Measurements from ENCODE around the gene U2AF1. TPM values are rescaled to one million over a fixed set of nuclear protein-coding genes. Genes with fewer than 3 reads are reported as not detected.
"Not testable (repeated sequence)": the region's sequence is repeated elsewhere in the genome, so short reads cannot be mapped to it uniquely, and the experiment has no call there.

U2AF1 gene
- total RNA-seq, 1 experiment from 2014 or later, result 51.9 TPM

DNA sequence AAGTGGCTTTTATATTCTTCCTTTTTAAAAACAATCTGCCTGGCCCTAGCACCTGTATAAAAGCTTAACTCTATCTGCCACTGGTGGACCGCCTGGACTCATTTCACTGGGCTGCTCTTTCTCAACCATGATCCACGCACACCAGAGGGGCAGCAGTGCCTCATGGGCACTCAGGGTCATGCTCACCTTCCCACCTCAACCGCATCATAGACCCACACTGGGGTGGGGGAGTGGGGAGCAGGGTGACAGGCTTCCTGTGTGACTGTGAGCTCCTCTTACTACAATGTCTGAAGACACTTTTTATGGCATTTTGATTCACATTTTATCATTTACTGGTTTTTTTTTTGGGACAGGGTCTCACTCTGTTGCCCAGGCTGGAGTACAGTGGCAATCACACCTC lies 16.4 kb downstream of the U2AF1 start:
- not testable (repeated sequence) for H3K79me1 ChIP-seq (ENCODE audit: insufficient read depth, low read depth, low read length, poor library complexity, severe bottlenecking); H2BK12ac ChIP-seq (ENCODE audit: insufficient read length, low read depth, low read length); H4K91ac ChIP-seq (ENCODE audit: insufficient read length, low read depth, low read length); H3K4me1 ChIP-seq (ENCODE audit: insufficient read depth, low read length); H3K9me3 Mint-ChIP-seq; H3K36me3 Mint-ChIP-seq (ENCODE audit: insufficient read depth in 1 of 3, low read depth in 3 of 3); H4K20me1 ChIP-seq (ENCODE audit: control insufficient read depth, insufficient read depth, insufficient read length); H3K4me1 Mint-ChIP-seq; H3K27me3 Mint-ChIP-seq (ENCODE audit: low read depth); H2AK5ac ChIP-seq (ENCODE audit: insufficient read length, low read length); H3K14ac ChIP-seq (ENCODE audit: insufficient read depth, low read length); H3K4me2 ChIP-seq (ENCODE audit: insufficient read depth, insufficient read length, low read length); H3T11ph ChIP-seq (ENCODE audit: low read length); H3K79me2 ChIP-seq (ENCODE audit: insufficient read depth, low read length); H3K18ac ChIP-seq (ENCODE audit: insufficient read length, low read depth, low read length); H2BK120ac ChIP-seq (ENCODE audit: low read depth, low read length, poor library complexity, severe bottlenecking); H2BK5ac ChIP-seq (ENCODE audit: insufficient read length, low read length); H3K27ac ChIP-seq (ENCODE audit: insufficient read length, low read depth, low read length); H3K56ac ChIP-seq (ENCODE audit: insufficient read length, low read depth, low read length); H3K9ac ChIP-seq (ENCODE audit: extremely low read depth, insufficient read length, low read length); DNase-seq; H3K4me3 Mint-ChIP-seq; H3K4ac ChIP-seq (ENCODE audit: low read depth, low read length); H3K9me3 ChIP-seq (ENCODE audit: control insufficient read depth, low read depth, low read length); H3K23ac ChIP-seq (ENCODE audit: insufficient read length, low read depth, low read length); H3K27ac Mint-ChIP-seq; H2BK20ac ChIP-seq (ENCODE audit: low read depth, low read length, poor library complexity, severe bottlenecking); H4K5ac ChIP-seq (ENCODE audit: insufficient read length, low read depth, low read length); H3K27me3 ChIP-seq (ENCODE audit: insufficient read depth, low read length); H2BK15ac ChIP-seq (ENCODE audit: low read depth, low read length); H2AFZ ChIP-seq (ENCODE audit: low read length); H3K23me2 ChIP-seq (ENCODE audit: insufficient read length, low read depth, low read length, poor library complexity, severe bottlenecking); H4K8ac ChIP-seq (replicated peaks; ENCODE audit: insufficient read length, low read depth, low read length)
- no CpG with 5 or more reads among the region's 3 CpGs for WGBS (ENCODE audit: extremely low coverage, insufficient read length, low lambda C conversion rate)

GRCh38 chr21:43089463-43089862 lies 17.9 kb downstream of the U2AF1 start:
- not testable (repeated sequence) for H3K9ac ChIP-seq (ENCODE audit: extremely low read depth, insufficient read length, low read length); H3K9me3 ChIP-seq (ENCODE audit: control insufficient read depth, low read depth, low read length); H3K27ac Mint-ChIP-seq; H4K20me1 ChIP-seq (ENCODE audit: control insufficient read depth, insufficient read depth, insufficient read length); DNase-seq; H3K27me3 ChIP-seq (ENCODE audit: insufficient read depth, low read length); H3K56ac ChIP-seq (ENCODE audit: insufficient read length, low read depth, low read length); H3K27me3 Mint-ChIP-seq (ENCODE audit: low read depth); H4K5ac ChIP-seq (ENCODE audit: insufficient read length, low read depth, low read length); H4K8ac ChIP-seq (replicated peaks; ENCODE audit: insufficient read length, low read depth, low read length); H3K9me3 Mint-ChIP-seq; H3K4me1 ChIP-seq (ENCODE audit: insufficient read depth, low read length); H2BK120ac ChIP-seq (ENCODE audit: low read depth, low read length, poor library complexity, severe bottlenecking); H3K36me3 Mint-ChIP-seq (ENCODE audit: insufficient read depth in 1 of 3, low read depth in 3 of 3); H2BK12ac ChIP-seq (ENCODE audit: insufficient read length, low read depth, low read length); H3K79me2 ChIP-seq (ENCODE audit: insufficient read depth, low read length); H3K4me2 ChIP-seq (ENCODE audit: insufficient read depth, insufficient read length, low read length); H3T11ph ChIP-seq (ENCODE audit: low read length); H2BK15ac ChIP-seq (ENCODE audit: low read depth, low read length); H3K4me3 Mint-ChIP-seq; H2BK20ac ChIP-seq (ENCODE audit: low read depth, low read length, poor library complexity, severe bottlenecking); H2AFZ ChIP-seq (ENCODE audit: low read length); H3K4me1 Mint-ChIP-seq; H3K4ac ChIP-seq (ENCODE audit: low read depth, low read length); H2AK5ac ChIP-seq (ENCODE audit: insufficient read length, low read length); H4K91ac ChIP-seq (ENCODE audit: insufficient read length, low read depth, low read length); H3K27ac ChIP-seq (ENCODE audit: insufficient read length, low read depth, low read length); H3K79me1 ChIP-seq (ENCODE audit: insufficient read depth, low read depth, low read length, poor library complexity, severe bottlenecking); H2BK5ac ChIP-seq (ENCODE audit: insufficient read length, low read length); H3K23ac ChIP-seq (ENCODE audit: insufficient read length, low read depth, low read length); H3K23me2 ChIP-seq (ENCODE audit: insufficient read length, low read depth, low read length, poor library complexity, severe bottlenecking); H3K14ac ChIP-seq (ENCODE audit: insufficient read depth, low read length); H3K18ac ChIP-seq (ENCODE audit: insufficient read length, low read depth, low read length)
- WGBS (ENCODE audit: extremely low coverage, insufficient read length, low lambda C conversion rate), result no CpG with 5 or more reads among the region's 17 CpGs
